Psoas muscle (tissue), 8 donors: ENCODE data around the gene SPATA33. TPM values are rescaled to one million over a fixed set of nuclear protein-coding genes. Genes with fewer than 3 reads are reported as not detected.
"Not testable (repeated sequence)": the region's sequence is repeated elsewhere in the genome, so short reads cannot be mapped to it uniquely, and the experiment has no call there.

Experiments
- ATAC-seq, 4 donors: fragments of 200-7000 bp; cut with Tn5 transposase; one replicate each; pipeline ENCODE4 v1.9.1; 2020; ENCODE audit warnings: moderate library complexity in 3 of 4, mild to moderate bottlenecking in 2 of 4
- DNase-seq, 2 donors: peaks; one replicate each; pipeline ENCODE4 v3.0.0-alpha.2; 2020
- H3K27ac ChIP-seq: fragments of 200-600 bp; one replicate; pipeline ENCODE4 v1.8.0; 2022
- H3K27me3 ChIP-seq, 3 donors: fragments of 200-600 bp in 1 of 3; one replicate each; pipeline versions ENCODE4 v1.6.1 to v1.8.0; 2013 to 2022; ENCODE audit warnings: low read length in 2 of 3, mild to moderate bottlenecking in 2 of 3, moderate library complexity in 1 of 3; ENCODE audit not compliant: insufficient read depth in 3 of 3
- H3K36me3 ChIP-seq, 2 donors: fragments of 200-600 bp in 1 of 2; one replicate each; pipeline versions ENCODE4 v1.6.1 to v1.8.0; 2013 to 2022; ENCODE audit warnings: low read depth in 1 of 2, mild to moderate bottlenecking in 1 of 2, moderate library complexity in 1 of 2; ENCODE audit not compliant: insufficient read depth in 1 of 2
- H3K4me1 ChIP-seq: fragments of 200-600 bp; one replicate; pipeline ENCODE4 v1.8.0; 2022
- H3K4me3 ChIP-seq: fragments of 200-600 bp; one replicate; pipeline ENCODE4 v1.8.0; 2022; ENCODE audit warnings: mild to moderate bottlenecking
- H3K9me3 ChIP-seq: fragments of 200-600 bp; one replicate; pipeline ENCODE4 v1.8.0; 2022
- CTCF ChIP-seq: fragments of 200-600 bp; IDR thresholded peaks from one replicate; pipeline ENCODE4 v1.8.0; 2022; ENCODE audit warnings: antibody characterized with exemption
- WGBS, 3 donors: extraction: QIAGEN DNeasy Blood & Tissue Kit; methylation state at CpG; one replicate each; pipeline versions ENCODE4 v1.1.6 to v1.1.7; 2013; 5-methylcytosine and 5-hydroxymethylcytosine counted together
- intact Hi-C, 2 donors: fragments of 100-400 bp; cut with DNase I; formaldehyde crosslinking; loops; one replicate each; pipeline versions ENCODE4 v1.11.0 to v1.14.2; 2022
- polyA plus RNA-seq, 3 donors: library from polyadenylated mRNA; stranded (reverse); fragments of 200-250 nt; gene quantifications; one replicate each; pipeline ENCODE4 v1.2.3, GENCODE V29; 2013
- total RNA-seq, 4 donors: library from RNA; stranded (reverse); fragmentation: NEBNext Ultra II Directional in 2 of 4; extraction: Animal tissue kit (Norgen Biotek cat#: 25700) in 2 of 4; gene quantifications; one replicate each; pipeline versions ENCODE4 v1.2.1 to v1.2.4, GENCODE V29; 2021 to 2023
- donor health status: healthy with polysubstance abuse.
- donor health status: DM: no; HTN: no; CAD: no; lungs with moderate emphysema.
- donor health status: Bipolar disorder and iron deficiency.
- donor health status: healthy.
- donor health status: DM: yes; HTN: yes; CAD: no.
- donor health status: DM: no; HTN: no; CAD: no.
- donor health status: DM: no; HTN: no; CAD: no.
- donor health status: DM: yes; HTN: yes; CAD: no.

Gene SPATA33
- total and polyA plus RNA-seq, 7 donors = 1.2 to 8.2 (median 3.0) TPM

GRCh38 chr16:89661215-89661614, 3.6 kb downstream of the SPATA33 start:
- intact Hi-C loops = no loop called here
- Histone ChIP-seq H3K4me3 (no peak overlapping the region), H3K27ac (no peak overlapping the region), H3K36me3 (peaks cover 0 to 11% of the 10 kb centered on the region in 2 donors), H3K27me3 (no peaks in the 10 kb centered on the region), H3K9me3 (no peaks in the 10 kb centered on the region), H3K4me1 (peaks cover 16% of the 10 kb centered on the region)
- WGBS, 3 donors = 90 to 93% (median 90%) methylated on average over 9 of the region's 9 CpGs
- DNase-seq = no peak
- no peak for ATAC-seq
- no peak for TF ChIP-seq CTCF

- DNase-seq, ATAC-seq, H3K4me3 ChIP-seq, H3K4me1 ChIP-seq, H3K27me3 ChIP-seq, H3K27ac ChIP-seq, intact Hi-C loops, H3K9me3 ChIP-seq: not testable (repeated sequence)
- H3K36me3 ChIP-seq = peaks cover 0 to 11% of the 10 kb centered on the region in 2 donors
- WGBS, 3 donors = 79 to 85% (median 79%) methylated on average over 10 of the region's 11 CpGs
These were observed 6.6 kb downstream of the SPATA33 start for GRCh38 chr16:89664238-89664637.

- H3K36me3 ChIP-seq, H3K4me1 ChIP-seq, H3K27me3 ChIP-seq, H3K4me3 ChIP-seq, H3K27ac ChIP-seq, intact Hi-C loops, DNase-seq, H3K9me3 ChIP-seq, ATAC-seq: not testable (repeated sequence)
- peak; percentile 29 for TF ChIP-seq CTCF
- whole genome bisulfite sequencing, 3 donors = 34 to 55% (median 54%) methylated on average over 6 to 7 of the region's 7 CpGs
These were observed 9.4 kb downstream of the SPATA33 start for GRCh38 chr16:89667000-89667399.

- Histone ChIP-seq H3K27me3 (no peaks in the 10 kb centered on the region), H3K4me3 (no peak overlapping the region), H3K27ac (no peak overlapping the region), H3K36me3 (no peaks in the 10 kb centered on the region), H3K4me1 (no peaks in the 10 kb centered on the region), H3K9me3 (no peaks in the 10 kb centered on the region)
- TF ChIP-seq CTCF = no peak
- WGBS, 3 donors = 76 to 92% (median 80%) methylated on average over 8 to 9 of the region's 9 CpGs
- no peak for ATAC-seq
- intact Hi-C loops = no loop called here
- DNase-seq = no peak
These were observed 10.0 kb downstream of the SPATA33 start for GRCh38 chr16:89667633-89668032.

GRCh38 chr16:89668790-89669158, 11.1 kb downstream of the SPATA33 start:
- Histone ChIP-seq H3K27ac (no peak overlapping the region), H3K36me3 (no peaks in the 10 kb centered on the region), H3K9me3 (no peaks in the 10 kb centered on the region), H3K27me3 (no peaks in the 10 kb centered on the region), H3K4me1 (no peaks in the 10 kb centered on the region), H3K4me3 (no peak overlapping the region)
- ATAC-seq (no peak), DNase-seq (no peak)
- intact Hi-C loops = no loop called here
- 62 to 71% (median 67%) methylated on average over 5 of the region's 5 CpGs for WGBS, 3 donors
- TF ChIP-seq CTCF = no peak
